Measurements from ENCODE around the gene MYH15.

- TF ChIP-seq CTCF (conservative IDR thresholded peaks at IDR 0.05 in 1 of 2, IDR thresholded peaks at IDR 0.05 in 1 of 2; ENCODE audit: extremely low read depth in 1 of 2, insufficient read depth in 1 of 2, low read depth in 1 of 2, low read length in 2 of 2): no peak
- no peak for TF ChIP-seq EZH2 (IDR thresholded peaks at IDR 0.05; ENCODE audit: borderline replicate concordance, low read length)
These were observed 18.3 kb upstream of the MYH15 start for GRCh38 chr3:108528459-108529252.

Data from mammary epithelial cell (primary cell).